Measurements from ENCODE around the gene COX6A2. TPM values are rescaled to one million over a fixed set of nuclear protein-coding genes. Genes with fewer than 3 reads are reported as not detected.
A peak's percentile ranks its signal among the peaks of the same experiment; 100 is the strongest.

The COX6A2 gene
- total RNA-seq, 1 donor from 2014 or later: not detected

DNA sequence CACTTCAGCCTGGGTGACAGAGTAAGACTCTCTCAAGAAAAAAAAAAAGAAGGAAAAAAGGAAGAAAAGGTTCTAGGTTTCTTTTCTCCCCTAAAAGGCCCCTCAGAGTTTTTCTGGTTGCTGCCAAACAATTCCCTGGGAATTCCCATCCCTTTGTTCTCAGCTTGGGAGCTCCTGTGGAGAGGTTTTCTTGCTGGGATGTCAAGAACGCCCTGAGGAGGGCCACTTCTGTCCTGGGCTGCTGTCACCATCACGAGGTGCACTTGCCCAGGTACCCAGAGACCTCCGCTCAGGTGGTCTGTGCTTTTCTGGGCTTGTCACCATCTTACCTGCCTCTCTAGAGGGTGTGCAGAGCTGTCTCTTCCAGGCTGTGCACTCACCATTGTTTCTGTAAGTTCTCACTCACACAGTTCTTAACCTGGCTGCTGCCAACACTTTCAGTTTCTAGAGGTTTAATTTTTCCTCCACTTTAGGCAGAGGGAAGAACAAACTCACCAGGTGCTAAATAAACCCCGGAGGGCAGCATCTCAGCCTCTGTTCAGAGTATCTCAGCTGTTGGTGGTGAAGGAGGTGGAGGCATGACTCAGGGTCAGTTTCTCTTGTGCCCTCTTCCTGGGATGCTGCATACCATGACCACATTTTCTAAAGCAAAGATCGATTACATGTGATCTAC lies 2.4 kb upstream of the COX6A2 start:
- Histone ChIP-seq H3K4me1 (peaks cover 4% of the 10 kb centered on the region), H3K27me3 (ENCODE audit: low read depth) (no peaks in the 10 kb centered on the region), H3K27ac (no peak overlapping the region), H3K36me3 (no peaks in the 10 kb centered on the region), H3K4me3 (no peak overlapping the region), H3K9me3 (no peaks in the 10 kb centered on the region)
- intact Hi-C loops (cut with DNase I): no loop called here
- no peak for ATAC-seq
- no peak for DNase-seq
- TF ChIP-seq, protein P1, sequence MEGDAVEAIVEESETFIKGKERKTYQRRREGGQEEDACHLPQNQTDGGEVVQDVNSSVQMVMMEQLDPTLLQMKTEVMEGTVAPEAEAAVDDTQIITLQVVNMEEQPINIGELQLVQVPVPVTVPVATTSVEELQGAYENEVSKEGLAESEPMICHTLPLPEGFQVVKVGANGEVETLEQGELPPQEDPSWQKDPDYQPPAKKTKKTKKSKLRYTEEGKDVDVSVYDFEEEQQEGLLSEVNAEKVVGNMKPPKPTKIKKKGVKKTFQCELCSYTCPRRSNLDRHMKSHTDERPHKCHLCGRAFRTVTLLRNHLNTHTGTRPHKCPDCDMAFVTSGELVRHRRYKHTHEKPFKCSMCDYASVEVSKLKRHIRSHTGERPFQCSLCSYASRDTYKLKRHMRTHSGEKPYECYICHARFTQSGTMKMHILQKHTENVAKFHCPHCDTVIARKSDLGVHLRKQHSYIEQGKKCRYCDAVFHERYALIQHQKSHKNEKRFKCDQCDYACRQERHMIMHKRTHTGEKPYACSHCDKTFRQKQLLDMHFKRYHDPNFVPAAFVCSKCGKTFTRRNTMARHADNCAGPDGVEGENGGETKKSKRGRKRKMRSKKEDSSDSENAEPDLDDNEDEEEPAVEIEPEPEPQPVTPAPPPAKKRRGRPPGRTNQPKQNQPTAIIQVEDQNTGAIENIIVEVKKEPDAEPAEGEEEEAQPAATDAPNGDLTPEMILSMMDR (IDR thresholded peaks at IDR 0.05): no peak

DNA sequence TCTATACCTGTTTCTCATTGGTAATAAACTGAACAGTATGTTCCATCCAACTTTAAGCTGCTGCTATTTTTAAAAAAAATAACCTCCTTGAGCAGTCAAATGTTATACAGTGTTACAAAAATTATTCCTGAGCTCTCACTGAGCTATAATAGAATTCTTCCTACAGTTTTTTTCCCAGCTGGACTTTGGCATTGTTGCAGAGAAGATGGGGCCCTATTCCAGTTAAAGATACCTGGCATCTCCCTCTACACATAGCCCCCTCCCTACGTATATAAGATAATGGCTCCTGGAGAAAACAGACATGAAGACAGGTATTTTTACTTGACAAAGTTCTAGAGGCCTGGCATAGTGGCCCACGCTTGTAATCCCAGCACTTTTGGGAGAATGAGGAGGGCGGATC lies 1.6 kb upstream of the COX6A2 start:
- Histone ChIP-seq H3K4me1 (peaks cover 4% of the 10 kb centered on the region), H3K4me3 (no peak overlapping the region), H3K36me3 (no peaks in the 10 kb centered on the region), H3K27ac (no peak overlapping the region), H3K9me3 (no peaks in the 10 kb centered on the region), H3K27me3 (ENCODE audit: low read depth) (no peaks in the 10 kb centered on the region)
- intact Hi-C loops (cut with DNase I): no loop called here
- TF ChIP-seq, protein P1 (IDR thresholded peaks at IDR 0.05): no peak
- ATAC-seq: no peak
- no peak for DNase-seq

DNA sequence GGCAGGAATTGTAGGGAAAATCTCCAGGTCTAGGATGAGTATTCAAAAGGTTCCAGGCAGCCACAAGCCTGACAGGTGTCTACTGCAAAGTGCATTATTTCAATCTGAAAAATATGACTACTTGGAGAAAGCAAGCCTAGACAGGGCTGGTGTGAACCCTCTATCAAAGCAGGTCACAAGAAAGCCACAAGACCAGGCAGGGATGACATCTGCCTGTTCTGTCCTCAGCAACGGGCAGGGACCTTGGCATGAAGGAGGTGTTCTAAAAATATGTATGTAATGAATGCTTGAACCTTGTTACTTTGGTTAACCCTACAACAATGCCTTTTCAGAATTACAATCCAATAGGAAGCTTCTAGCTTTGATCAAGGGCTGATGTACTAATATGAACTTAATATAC lies 1.2 kb upstream of the COX6A2 start:
- Histone ChIP-seq H3K9me3 (no peaks in the 10 kb centered on the region), H3K27me3 (ENCODE audit: low read depth) (no peaks in the 10 kb centered on the region), H3K27ac (no peak overlapping the region), H3K36me3 (no peaks in the 10 kb centered on the region), H3K4me3 (no peak overlapping the region), H3K4me1 (peaks cover 4% of the 10 kb centered on the region)
- TF ChIP-seq, protein P1 (IDR thresholded peaks at IDR 0.05): no peak
- ATAC-seq: no peak
- intact Hi-C loops (cut with DNase I): no loop called here
- DNase-seq: no peak

DNA sequence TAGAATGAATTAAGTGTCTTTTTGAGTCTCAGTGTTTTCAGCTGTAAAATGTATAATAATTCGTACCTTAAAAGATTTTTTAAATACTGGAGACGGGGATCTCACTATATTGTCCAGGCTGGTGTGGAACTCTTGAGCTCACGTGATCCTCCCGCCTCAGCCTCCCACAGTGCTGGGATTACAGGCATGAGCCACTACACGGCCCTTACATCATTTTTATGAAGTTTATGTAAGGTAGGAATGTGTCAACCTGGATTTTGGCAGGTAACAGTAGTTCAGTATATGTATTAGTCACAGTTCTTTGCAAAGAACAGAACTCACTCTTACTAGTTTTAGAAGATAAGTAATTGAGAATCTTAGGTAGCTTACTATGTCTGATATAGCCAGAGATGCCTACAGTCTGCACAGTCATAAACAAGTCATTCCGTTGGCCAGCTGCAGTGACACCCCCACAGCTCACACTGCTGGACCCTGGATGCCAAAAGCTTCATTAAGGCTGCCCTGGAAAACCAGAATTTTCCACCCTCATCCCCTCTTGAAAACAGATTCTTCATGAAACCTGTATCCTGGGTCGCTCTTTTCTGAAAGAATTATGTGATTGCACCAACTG lies 583 bp upstream of the COX6A2 start:
- intact Hi-C loops (cut with DNase I): no loop called here
- Histone ChIP-seq H3K4me3 (no peak overlapping the region), H3K36me3 (no peaks in the 10 kb centered on the region), H3K27ac (no peak overlapping the region), H3K27me3 (ENCODE audit: low read depth) (no peaks in the 10 kb centered on the region), H3K4me1 (peaks cover 4% of the 10 kb centered on the region), H3K9me3 (no peaks in the 10 kb centered on the region)
- DNase-seq: no peak
- TF ChIP-seq, protein P1 (IDR thresholded peaks at IDR 0.05): no peak
- no peak for ATAC-seq

DNA sequence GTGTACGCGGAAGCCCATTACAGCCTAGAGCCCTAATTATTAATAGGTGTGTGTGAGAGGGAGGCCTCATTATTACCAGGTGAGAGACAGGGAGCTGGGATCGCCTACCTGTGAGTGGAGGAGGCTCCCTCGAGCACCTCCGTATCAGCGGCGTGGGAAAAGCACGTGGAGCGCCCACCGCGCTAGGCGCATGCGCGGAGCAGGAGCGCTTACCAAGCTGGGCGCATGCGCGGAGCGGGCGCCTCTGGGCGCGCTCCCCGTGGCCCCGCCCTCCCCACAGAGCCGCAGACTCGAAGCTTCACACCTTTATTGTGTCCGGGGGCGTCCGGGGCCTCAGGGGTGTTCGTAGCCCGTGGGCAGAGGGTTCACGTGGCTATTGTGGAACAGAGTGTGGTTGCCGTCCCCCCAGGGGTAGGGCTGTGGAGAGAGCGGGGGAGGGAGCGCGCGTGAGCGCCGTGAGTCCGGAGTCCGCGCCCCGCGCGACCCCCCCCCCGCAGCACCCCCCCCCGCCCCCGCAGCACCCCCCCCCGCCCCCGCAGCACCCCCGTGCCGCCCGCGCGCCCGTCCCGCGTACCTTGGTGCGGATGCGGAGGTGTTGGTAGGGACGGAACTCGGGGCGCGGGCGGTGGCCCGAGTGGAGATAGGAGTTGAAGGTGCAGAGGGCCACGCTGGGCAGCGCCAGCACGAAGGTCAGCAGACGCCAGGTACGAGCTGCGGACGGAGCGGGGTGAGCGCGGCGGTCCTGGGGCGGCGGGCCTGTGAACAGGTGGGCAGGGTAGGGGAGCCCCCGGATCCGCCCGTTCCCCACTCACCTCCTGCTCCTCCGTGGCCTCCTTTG lies 500 bp downstream of the COX6A2 start:
- peak overlapping the region; percentile 52 for H3K4me3 ChIP-seq
- H3K27ac ChIP-seq: no peak overlapping the region
- TF ChIP-seq, protein P1 (IDR thresholded peaks at IDR 0.05): no peak
- intact Hi-C loops (cut with DNase I): no loop called here
- peak; percentile 74 for DNase-seq
- peaks cover 4% of the 10 kb centered on the region for H3K4me1 ChIP-seq
- ATAC-seq: peak; percentile 79 to 81
- H3K36me3 ChIP-seq: no peaks in the 10 kb centered on the region
- H3K27me3 ChIP-seq (ENCODE audit: low read depth): no peaks in the 10 kb centered on the region
- no peaks in the 10 kb centered on the region for H3K9me3 ChIP-seq
